ENCODE measurements around the gene DAP.
A peak's percentile ranks its signal among the peaks of the same experiment; 100 is the strongest.
"Not testable (repeated sequence)": the region's sequence is repeated elsewhere in the genome, so short reads cannot be mapped to it uniquely, and the experiment has no call there.

DAP gene, protein sequence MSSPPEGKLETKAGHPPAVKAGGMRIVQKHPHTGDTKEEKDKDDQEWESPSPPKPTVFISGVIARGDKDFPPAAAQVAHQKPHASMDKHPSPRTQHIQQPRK

DNA sequence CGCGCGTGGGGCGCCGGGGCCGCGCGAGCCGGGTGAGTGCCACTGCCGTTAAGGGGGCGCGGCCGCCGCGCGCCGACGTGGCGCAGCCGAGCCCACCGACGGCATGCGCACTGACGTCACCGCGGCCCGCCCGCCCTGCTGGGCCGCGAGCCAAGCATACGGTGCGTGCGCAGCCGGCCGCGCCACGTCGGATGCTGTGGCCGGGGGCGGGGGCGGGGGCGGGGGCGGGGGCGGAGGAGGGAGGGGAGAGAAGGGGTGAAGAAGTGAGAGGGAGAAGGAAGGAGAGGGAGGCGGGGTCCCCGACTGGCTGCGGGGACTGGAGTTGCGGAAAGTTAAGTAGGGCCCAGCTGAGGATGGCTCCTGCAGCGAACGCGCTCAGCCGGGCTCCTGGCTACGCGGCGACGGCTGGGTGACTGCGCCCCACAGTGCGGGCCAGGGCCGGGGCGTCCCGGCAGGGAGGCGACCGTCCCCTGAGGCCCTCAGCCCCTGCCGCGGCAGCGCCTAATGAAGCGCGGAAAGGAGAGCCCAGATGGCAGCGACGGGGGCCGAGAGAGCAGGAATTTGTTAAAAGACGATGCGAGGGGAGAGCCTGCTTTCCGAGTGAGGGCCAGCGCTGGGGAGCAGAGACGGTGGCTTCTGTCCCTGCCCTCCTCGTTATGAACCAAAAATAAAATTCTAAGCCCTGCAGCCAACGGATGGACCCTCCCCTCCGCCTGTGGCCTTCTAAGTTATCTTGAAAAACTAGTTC lies at the start of gene DAP:
Gene DAP, minus strand, starts transcription at position 50 of the 748 bp plus-strand sequence. CDS start 166 bp downstream, outside the sequence.
- DNase-seq (ENCODE audit: low read depth in 2 of 2): peak; percentile 71 to 79

DNA sequence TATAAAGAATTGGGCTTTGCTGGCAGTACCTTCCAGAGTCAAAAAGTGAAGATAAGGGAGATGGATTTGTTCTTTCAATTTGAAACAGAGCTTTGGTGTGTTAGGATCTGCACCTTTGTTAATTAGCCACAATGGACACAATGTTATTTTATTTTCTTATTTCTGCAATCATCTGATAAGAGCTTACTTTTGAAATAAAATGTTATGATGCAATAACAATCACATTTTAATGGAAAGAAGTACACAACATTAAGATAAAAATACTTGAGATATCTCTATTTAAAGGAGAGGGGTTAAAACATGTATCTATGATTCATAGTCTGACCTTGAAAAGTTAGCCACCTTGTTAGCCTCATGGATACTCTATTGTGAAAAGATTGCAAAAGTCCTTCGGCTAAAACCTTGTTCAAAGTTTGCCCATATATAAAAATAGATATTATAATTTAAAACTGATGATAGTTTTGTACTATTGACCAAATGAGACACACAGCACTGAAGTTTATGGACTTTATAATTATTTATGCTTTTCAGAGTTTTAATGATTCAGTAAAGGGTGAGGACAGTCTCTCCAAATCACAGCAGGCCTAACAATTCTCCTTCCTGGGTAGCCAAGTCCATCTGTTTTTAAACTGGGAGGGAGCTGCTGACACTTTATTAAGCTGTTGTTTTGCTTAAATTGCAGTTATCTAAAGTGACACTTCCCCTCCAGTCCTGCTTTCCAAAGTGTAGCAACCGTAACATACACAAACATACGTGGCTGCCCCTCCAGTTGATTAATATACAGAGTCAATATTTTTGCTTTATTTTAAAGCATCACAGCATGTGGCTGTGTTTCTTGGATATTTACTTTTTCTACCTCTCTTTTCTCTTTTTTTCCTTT lies 47.6 kb upstream of the DAP start:
- no peak for DNase-seq (ENCODE audit: low read depth in 2 of 2)

DNA sequence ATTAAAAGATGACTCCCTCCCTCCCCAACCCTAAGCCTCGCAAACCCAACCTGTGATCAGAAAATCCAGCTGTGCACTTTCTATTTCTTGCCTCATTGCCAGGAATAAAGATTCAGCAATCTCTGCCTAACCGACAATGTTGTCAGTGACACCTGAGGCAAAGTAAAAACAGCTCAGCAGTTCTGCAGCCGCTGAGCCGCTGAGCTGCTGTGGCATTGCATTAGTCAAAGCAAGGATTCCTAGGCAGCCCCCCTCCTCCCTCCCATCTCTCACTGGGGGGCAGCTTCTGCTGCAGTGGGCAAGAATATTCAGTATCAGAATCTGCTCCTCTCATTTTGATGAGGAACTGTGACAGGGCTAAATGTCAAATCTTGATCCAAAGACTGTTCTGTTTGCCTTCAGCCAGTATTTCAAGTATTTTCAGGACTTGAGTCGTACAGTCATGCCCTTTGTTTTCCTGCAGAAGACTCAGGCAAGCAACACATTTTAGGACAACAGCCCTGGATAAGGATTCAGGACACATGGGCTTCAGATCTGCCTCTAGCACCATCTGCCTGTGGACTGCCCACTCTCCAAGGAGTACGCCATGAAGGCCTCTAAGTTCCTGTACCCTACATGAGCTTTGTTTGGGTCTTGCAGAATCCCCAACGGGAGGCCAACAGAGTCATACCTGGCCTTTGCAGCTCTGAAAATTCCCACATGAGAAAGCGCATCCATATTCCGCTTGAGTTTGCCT lies 41.1 kb upstream of the DAP start:
- DNase-seq (ENCODE audit: low read depth in 2 of 2): no peak

DNA sequence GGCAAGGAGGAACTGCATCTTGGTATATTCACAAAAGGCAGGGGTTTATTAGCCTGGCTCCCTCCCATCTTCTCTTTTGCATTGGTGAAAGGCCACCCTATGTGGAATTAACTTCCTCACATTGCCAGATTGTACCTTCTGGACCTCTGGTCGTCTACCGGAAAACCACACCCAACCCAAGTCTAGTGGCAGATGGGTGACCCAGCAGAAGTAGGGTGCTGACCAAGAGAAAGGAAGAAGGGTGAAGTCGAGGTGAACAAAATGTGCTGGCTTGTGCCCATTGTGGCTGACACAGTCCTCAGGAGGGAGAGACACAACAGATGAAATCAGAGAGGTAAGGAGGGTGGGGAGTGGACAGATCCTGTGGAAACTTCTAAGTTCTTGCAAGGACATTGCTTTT lies 39.8 kb upstream of the DAP start:
- DNase-seq (ENCODE audit: low read depth in 2 of 2): no peak

DNA sequence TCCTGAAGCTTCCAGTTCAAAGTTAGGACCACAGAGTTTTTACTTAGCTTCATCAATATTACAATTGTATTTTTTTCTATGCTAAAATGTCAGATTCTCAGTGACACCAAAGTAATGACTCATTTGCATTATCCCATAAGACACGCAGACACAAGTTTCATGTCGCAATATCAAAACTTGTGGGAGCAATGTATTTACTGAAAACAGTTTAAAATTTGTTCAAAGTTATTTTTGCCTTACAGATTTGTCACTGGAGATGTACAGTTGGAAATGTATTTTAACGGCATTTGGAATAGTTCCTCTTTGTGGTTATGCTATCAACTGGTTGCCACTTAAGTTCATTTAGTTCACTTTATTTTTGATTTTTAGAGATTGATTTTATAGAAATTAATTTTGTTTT lies 36.2 kb upstream of the DAP start:
- no peak for DNase-seq (ENCODE audit: low read depth in 2 of 2)

DNA sequence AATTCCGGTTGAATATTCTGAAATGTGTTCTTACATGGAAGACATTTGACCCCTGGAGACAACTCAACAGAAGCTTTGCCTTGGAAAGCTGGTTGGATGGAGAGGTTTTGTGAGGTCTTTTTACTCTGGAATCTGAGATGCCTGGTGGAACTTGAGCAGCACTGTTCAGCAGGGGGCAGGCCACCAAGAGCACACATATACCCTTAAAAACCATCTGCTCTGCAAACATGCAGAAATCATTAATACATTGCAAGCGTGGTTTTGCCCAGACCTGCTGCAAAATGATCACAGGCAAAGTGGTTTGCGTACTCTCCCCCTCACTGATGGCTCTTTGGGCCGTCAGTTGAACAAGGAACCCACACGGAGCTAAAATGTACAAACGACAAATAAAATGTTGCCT lies 32.8 kb upstream of the DAP start:
- no peak for DNase-seq (ENCODE audit: low read depth in 2 of 2)

DNA sequence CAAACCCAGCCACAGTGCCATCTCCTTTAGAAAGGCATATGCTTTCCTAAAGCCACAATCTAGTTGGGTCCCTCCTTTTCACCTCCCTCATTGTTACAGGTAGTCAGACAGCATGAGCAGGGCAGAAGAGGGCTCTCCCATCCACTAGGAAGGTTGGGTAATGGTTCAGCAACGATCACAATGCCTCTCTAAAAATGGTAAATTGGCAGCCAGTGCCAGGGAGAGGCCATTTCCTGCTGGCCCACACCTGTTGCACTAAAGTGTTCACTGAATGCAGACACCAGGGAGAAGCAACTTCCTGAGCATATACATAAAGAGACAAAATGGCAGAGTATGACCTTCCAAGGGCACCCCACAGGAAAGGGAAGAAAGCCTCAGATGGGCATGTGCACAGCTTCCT lies 31.3 kb upstream of the DAP start:
- no peak for DNase-seq (ENCODE audit: low read depth in 2 of 2)

DNA sequence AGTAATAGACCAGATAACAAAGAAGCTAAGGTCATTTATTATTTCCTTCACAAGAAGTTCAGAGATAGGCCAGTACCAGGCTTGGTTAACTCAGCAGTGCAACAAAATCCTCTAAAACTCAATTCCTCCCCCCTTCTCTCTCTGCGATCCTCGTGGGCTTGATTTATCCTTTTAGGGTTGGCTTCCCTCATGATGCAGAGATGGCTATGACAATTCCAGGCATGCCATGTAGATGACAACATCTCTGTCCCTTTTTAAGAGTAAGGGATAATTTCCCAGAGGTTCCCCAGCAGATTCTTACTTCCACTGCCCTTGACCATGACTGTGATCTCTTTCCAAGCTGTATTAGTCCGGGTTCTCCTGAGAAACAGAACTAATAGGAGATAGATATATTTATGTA lies 28.7 kb upstream of the DAP start:
- DNase-seq (ENCODE audit: low read depth in 2 of 2): no peak

DNA sequence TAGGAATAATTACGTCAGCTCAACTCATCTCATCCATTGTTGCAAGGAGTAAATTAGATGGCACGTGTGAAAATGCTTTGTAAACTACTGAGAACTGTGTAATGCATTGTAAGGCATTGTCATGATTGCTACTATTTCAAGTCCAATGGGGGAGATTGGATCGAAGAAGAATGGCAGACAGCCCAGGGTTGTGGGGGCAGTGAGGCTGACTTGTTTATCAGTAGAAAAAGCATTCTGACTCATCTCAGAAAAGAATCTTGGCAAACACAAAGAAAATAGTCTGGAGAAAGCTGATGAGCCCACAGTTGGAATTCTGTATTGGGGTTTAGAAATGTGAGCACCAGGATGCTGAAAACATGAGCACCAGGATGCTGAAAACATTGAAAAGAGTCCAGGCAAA lies 28.0 kb upstream of the DAP start:
- DNase-seq (ENCODE audit: low read depth in 2 of 2): peak; percentile 69 to 71

DNA sequence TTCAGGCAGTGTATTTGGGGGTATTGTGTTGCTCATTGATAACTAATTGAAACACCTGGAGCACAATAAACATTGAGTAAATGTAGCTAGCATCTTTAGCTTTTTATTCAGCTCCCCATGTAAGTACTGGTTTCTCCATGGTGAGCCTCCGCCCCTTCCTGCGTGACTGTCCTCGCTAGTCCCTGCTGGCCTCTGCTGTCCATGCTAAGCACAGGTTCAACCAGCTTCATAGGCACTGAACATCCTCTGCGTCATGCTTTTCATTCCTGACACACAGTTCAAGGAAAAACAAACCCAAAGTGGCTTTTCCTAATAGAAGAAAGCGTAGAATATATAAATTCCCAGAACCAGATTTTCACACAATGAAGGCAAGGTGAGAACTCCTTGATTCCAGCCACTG lies 27.3 kb upstream of the DAP start:
- DNase-seq (ENCODE audit: low read depth in 2 of 2): no peak

DNA sequence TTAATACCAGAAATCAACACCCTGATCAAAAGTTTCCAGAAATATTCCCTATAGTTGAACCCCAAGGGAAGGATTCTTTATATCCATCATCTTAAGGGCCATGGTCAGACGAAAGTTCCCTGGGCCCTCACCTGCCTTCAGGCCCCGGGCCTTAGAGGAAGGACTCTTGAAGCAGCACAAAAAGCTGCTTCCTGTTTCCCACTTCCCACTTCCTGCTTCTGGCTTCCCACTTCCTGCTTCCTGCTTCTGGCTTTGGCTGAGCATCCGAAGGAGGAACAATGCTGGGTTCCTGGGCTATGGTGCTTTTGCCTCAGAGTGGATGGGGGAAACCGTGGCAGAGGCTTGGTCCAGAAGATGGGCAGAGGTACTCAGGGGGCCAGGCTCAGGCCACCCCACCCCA lies 25.8 kb upstream of the DAP start:
- no peak for DNase-seq (ENCODE audit: low read depth in 2 of 2)

DNA sequence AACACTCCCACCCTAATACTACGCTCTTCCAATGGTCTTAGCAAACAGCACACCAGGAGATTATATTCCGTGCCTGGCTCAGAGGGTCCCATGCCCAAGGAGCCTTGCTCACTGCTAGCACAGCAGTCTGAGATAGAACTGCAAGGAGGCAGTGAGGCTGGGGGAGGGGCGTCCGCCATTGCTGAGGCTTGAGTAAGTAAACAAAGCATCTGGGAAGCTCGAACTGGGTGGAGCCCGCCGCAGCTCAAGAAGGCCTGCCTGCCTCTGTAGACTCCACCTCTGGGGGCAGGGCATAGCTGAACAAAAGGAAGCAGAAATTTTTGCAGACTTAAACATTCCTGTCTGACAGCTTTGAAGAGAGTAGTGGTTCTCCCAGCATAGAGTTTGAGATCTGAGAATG lies 19.2 kb upstream of the DAP start:
- not testable (repeated sequence) for DNase-seq (ENCODE audit: low read depth in 2 of 2)

DNA sequence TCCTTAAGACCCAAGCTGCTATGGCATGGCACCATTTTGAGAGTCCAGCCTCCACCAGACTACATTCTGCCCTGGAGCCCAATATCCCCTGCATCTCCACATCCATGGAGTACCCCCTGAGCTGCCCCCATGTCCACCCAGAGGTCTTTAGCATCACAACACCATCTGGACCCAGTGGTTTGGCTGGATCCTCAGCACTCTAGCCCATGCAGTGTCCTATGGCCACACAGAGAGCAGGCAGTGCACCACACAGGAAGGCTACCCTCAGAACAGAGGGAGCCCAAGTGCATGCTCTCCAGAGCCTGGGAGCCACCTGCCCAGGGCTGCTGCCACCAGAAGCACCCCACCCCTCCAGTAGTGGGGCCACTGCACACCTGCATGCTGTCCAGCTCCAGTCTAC lies 18.6 kb upstream of the DAP start:
- no peak for DNase-seq (ENCODE audit: low read depth in 2 of 2)

DNA sequence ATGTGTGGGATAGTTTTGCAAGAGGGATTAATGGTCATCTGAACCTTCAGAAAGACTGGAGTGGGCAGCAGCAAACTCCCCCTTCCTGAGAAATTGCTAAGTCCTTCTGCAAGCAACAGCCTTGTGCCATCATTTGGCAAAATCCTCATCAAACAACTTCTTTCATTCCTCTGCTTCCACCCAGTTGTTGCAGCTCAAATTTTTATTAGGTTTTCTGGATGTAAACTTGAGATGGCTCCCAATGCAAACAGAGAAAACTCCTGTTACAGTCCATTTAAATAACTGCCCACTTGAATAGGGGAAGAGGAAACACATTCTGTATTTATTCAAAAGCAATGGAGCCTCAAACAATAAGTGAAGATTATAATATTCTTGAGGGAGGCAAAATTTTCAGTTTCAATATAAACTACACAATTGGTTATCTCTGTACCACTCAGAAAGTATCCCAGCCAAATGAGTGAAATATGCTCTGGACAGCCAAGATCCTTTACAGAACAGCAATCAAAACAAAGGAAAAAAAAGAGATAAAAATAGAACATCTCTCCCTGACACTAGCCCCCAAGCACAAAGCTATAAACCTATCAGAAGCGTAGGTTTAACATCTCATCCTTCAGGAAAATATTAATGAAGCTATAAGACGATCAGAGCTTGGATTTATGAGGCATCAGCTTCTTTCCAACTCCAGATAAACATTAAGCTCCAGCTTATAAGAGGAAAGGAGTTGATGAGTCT lies 17.3 kb upstream of the DAP start:
- DNase-seq (ENCODE audit: low read depth in 2 of 2): no peak

DNA sequence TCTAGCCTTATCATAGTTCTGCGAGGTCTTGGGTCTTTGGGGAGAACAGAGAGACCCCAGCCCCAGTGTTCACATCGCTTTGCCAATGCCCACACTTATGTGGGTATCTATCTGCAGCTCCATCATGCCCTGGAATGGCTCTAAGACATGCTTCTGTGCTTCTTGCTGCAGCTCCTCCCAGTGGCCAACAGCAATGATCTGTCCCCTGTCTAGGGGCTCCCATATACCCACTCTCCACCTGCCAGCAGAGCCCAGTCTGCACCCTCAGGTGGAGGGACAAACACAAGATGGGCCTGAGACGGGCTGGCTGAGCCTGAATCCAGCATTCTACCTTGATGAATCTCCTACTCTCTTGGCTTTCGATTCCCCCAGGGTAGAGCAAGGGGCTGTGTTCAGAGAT lies 14.6 kb upstream of the DAP start:
- no peak for DNase-seq (ENCODE audit: low read depth in 2 of 2)

DNA sequence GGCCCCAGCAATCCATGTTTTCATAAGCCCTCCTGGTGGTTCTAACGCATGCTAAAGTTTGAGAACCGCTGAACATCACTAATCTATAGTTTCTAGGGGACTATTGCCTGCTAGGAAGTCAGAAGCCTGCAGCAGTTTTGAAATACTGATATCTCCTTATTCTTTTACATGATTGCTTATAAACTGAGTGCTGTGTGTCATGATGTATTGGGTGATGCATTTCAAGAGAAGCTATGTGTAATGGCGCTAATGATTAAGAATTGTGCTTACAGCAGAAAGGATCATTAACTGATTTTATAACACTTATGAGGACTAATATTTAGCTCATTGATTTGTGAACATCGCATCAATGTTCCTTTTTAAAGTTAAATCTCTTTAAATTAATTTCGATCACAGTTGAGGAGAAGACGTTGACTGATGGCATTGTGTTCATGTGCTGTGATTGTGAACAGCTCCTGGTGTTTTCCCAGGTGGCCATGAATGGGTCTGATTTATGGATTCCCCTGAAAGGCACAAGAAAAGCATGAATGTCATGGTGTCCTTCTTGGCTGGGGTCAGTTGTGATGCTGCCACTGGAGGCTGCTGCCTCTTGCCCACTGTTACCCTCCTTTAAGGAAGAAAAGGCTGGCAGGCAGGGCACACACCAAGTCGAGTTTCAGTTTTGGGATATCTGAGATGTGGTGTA lies 12.0 kb upstream of the DAP start:
- no peak for DNase-seq (ENCODE audit: low read depth in 2 of 2)

DNA sequence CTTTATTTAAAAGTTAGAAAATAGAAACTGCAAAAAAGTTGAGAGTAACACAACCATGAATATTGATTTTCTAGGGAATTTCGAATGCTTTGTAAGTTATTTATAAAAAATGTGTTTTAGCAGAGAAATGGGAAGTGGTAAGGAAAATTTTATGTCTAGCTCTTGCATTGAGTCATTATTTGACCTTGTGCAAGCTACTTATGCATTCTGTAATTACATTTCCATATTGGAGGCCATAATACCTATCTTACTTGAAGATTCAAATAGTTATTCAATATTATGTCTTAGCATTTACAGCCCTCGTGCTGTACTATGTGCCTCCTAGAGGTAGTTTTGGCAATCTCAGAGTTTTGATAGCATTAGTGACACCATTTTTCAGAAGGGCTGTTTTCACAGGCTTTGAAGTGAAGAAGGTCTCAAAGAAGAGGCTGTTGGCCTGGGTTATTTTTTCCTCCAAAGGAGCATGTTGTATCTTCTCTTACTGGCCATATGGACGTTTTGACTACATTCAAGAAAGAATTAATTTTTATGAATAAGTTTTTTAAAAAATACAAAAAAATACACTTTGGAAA lies 7.4 kb upstream of the DAP start:
- no peak for DNase-seq (ENCODE audit: low read depth in 2 of 2)

DNA sequence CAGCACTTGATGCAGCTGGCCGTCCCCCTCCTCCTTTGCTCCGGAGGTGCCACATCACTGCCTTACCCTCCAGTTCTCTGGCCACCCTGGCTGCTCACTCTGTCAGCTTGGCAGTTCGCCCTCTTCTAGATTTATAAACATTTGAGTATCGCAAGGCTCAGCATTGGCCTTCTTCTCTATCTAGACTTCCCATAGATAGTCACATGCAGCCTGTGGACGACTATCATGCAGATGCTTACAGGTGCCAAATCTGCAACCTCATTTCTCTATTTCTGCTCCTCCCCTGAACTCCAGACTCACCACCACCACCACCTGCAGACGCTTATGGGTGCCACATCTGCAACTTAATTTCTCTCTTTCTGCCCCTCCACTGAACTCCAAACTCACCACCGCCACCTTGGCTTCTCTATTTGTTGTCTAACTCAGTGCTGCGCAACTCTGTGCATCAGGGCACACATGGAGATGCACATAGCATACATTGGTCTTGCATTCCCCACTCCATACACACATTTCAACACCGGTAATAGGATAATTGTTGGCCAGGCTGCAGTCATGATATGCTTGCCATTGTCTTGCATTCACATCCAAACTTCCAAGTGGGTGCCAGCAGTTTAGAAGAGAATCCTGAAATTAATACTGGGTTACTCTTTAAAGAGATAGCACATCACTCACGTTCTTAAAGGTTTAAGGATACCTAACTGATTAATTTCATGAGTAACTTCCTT lies 1.9 kb upstream of the DAP start:
- no peak for DNase-seq (ENCODE audit: low read depth in 2 of 2)

DNA sequence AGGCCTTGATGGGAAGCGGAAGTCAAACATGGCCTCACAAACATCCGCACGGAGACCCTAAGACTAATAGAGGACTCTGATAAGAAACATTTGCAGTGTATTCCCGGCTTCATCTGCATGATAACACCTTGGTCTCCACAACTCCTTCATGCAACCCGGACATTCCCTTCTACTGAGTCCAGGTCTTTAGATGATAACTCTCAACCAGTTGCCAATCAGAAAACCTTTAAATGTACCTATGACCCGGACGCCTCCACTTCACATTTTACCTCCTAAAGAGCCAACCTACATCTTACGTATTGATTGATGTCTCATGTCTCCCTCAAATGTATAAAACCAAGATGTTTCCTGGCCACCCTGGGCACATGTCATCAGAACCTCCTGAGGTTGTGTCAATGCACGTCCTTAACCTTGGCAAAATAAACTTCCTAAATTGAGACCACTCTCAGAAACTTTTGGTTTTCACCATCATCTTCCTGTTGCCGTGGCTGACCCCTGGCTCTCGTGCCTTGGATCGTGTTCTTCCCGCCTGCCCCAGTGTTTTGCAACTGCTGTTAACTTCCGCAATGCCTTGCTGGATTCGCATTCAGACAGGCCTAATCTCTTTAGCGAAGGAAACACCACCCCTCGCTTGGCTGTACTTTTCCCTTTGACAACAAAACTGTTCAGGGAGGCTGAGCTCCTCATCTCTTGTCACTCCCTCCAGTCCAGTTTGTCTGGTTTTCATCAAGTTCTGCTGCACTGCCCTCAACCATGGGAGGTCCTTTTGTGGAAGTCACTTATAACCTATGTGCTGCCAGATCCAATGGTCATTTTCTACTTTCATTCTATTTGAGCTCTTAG lies 1.1 kb upstream of the DAP start:
- peak in 1 of 2 experiments; percentile 0 for DNase-seq (ENCODE audit: low read depth in 2 of 2)

Data from fibroblast of skin of left biceps (primary cell).